ENCODE data around the gene MARCHF11.

MARCHF11 gene

GRCh38 chr5:16119790-16120189 is 59.8 kb downstream of the MARCHF11 start:
- no peak for DNase-seq (ENCODE audit: low read depth in 2 of 2)
- TF ChIP-seq, protein P1, sequence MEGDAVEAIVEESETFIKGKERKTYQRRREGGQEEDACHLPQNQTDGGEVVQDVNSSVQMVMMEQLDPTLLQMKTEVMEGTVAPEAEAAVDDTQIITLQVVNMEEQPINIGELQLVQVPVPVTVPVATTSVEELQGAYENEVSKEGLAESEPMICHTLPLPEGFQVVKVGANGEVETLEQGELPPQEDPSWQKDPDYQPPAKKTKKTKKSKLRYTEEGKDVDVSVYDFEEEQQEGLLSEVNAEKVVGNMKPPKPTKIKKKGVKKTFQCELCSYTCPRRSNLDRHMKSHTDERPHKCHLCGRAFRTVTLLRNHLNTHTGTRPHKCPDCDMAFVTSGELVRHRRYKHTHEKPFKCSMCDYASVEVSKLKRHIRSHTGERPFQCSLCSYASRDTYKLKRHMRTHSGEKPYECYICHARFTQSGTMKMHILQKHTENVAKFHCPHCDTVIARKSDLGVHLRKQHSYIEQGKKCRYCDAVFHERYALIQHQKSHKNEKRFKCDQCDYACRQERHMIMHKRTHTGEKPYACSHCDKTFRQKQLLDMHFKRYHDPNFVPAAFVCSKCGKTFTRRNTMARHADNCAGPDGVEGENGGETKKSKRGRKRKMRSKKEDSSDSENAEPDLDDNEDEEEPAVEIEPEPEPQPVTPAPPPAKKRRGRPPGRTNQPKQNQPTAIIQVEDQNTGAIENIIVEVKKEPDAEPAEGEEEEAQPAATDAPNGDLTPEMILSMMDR (IDR thresholded peaks at IDR 0.05; ENCODE audit: low read depth, low read length): no peak

GRCh38 chr5:16115140-16115539 is 64.5 kb downstream of the MARCHF11 start:
- TF ChIP-seq, protein P1 (IDR thresholded peaks at IDR 0.05; ENCODE audit: low read depth, low read length): no peak
- no peak overlapping the region for H3K4me3 ChIP-seq (replicated peaks in 1 of 2; ENCODE audit: low read depth in 2 of 2, low read length in 2 of 2)
- DNase-seq (ENCODE audit: low read depth in 2 of 2): no peak

More at GRCh38 chr5:16119790-16120189, 59.8 kb downstream of the MARCHF11 start:
- H3K4me3 ChIP-seq (replicated peaks in 1 of 2; ENCODE audit: low read depth in 2 of 2, low read length in 2 of 2): no peak overlapping the region

- H3K4me3 ChIP-seq (replicated peaks in 1 of 2; ENCODE audit: low read depth in 2 of 2, low read length in 2 of 2): no peak overlapping the region
- TF ChIP-seq, protein P1 (IDR thresholded peaks at IDR 0.05; ENCODE audit: low read depth, low read length): no peak
- no peak for DNase-seq (ENCODE audit: low read depth in 2 of 2)
Observed at GRCh38 chr5:16108418-16108817, 71.2 kb downstream of the MARCHF11 start.

- TF ChIP-seq, protein P1 (IDR thresholded peaks at IDR 0.05; ENCODE audit: low read depth, low read length): no peak
- H3K4me3 ChIP-seq (replicated peaks in 1 of 2; ENCODE audit: low read depth in 2 of 2, low read length in 2 of 2): no peak overlapping the region
- no peak for DNase-seq (ENCODE audit: low read depth in 2 of 2)
Observed at GRCh38 chr5:16104961-16105360, 74.6 kb downstream of the MARCHF11 start.

- no peak overlapping the region for H3K4me3 ChIP-seq (replicated peaks in 1 of 2; ENCODE audit: low read depth in 2 of 2, low read length in 2 of 2)
- no peak for DNase-seq (ENCODE audit: low read depth in 2 of 2)
- TF ChIP-seq, protein P1 (IDR thresholded peaks at IDR 0.05; ENCODE audit: low read depth, low read length): no peak
Observed at GRCh38 chr5:16095612-16096011, 84.0 kb downstream of the MARCHF11 start.

DNA sequence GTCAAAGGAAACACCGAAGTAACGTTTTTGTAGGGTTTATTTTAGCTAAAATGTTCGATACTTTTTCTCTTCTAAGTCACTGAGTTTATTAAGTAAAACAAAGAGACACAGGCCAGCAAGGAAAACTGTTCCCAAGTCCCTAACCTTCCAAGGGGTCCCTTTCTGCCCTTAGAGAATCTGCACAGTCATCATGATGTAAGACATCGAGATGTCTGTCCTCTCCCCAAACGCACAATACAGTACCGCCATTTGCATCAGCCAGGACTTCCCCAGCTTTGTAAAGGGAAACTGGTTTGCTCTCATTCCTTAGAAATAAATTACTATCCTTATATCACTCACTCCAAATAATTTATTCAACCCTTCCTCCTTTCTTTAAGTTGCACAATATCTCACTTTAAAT is 89.3 kb downstream of the MARCHF11 start:
- DNase-seq (ENCODE audit: low read depth in 2 of 2): no peak
- H3K4me3 ChIP-seq (replicated peaks in 1 of 2; ENCODE audit: low read depth in 2 of 2, low read length in 2 of 2): no peak overlapping the region
- TF ChIP-seq, protein P1 (IDR thresholded peaks at IDR 0.05; ENCODE audit: low read depth, low read length): no peak

GRCh38 chr5:16082982-16083381 is 96.6 kb downstream of the MARCHF11 start:
- no peak for DNase-seq (ENCODE audit: low read depth in 2 of 2)
- H3K4me3 ChIP-seq (replicated peaks in 1 of 2; ENCODE audit: low read depth in 2 of 2, low read length in 2 of 2): no peak overlapping the region
- TF ChIP-seq, protein P1 (IDR thresholded peaks at IDR 0.05; ENCODE audit: low read depth, low read length): no peak
